ENCODE data around the gene FLAD1.

Gene FLAD1

GRCh38 chr1:155012026-155012546 is 28.9 kb downstream of the FLAD1 start:
- H3K9me3 ChIP-seq (ENCODE audit: control insufficient read depth, insufficient read depth, low read depth, low read length), result no peaks in the 10 kb centered on the region
- H3K4me3 ChIP-seq (ENCODE audit: low read depth, low read length), result no peak overlapping the region
- peaks cover 13% of the 10 kb centered on the region for H3K4me1 ChIP-seq (ENCODE audit: control insufficient read depth, insufficient read depth, low read length)
- ChIA-PET POLR2A (interaction anchor here (1.0 to 1.6 kb wide), 6 partner anchors 8 to 155 kb away, joined by 3 to 8 read pairs (median 4); partner anchors contain the start of gene PYGO2), CTCF (interaction anchor here (0.6 to 1.4 kb wide), 4 partner anchors 10 to 79 kb away, joined by 3 to 4 read pairs (median 4); partner anchors contain the start of genes LENEP, PYGO2 and ZBTB7B)
- H3K27ac ChIP-seq (ENCODE audit: extremely low read depth, low read depth, low read length), result 0 out of 2 replicates have a peak overlapping the region, but pooled peaks have one; percentile 24
- H3K36me3 ChIP-seq (ENCODE audit: control insufficient read depth in 2 of 2, insufficient read depth in 1 of 2, low read length in 2 of 2), result peaks cover 0 to 37% of the 10 kb centered on the region in 2 experiments; a peak in 1 of 3 replicates
- TF ChIP-seq ZNF658 (tag by site-specific recombination; IDR thresholded peaks at IDR 0.05) (no peak), ZNF341 (tag by site-specific recombination; IDR thresholded peaks at IDR 0.05; ENCODE audit: low read depth) (peak; percentile 57), ZNF423 (tag by site-specific recombination; IDR thresholded peaks at IDR 0.05) (peak; percentile 11; the same call in 1 of the 2 replicates), OSR2 (tag by site-specific recombination; IDR thresholded peaks at IDR 0.05) (peak; percentile 100), GLIS2 (tag by site-specific recombination; IDR thresholded peaks at IDR 0.05) (peak; percentile 30), EGR2 (tag by site-specific recombination; IDR thresholded peaks at IDR 0.05; ENCODE audit: low read depth) (peak; percentile 87), AEBP2 (tag by site-specific recombination; IDR thresholded peaks at IDR 0.05; ENCODE audit: borderline replicate concordance) (no peak), CTCF (tag by site-specific recombination; IDR thresholded peaks at IDR 0.05) (no peak), ZSCAN23 (tag by site-specific recombination; IDR thresholded peaks at IDR 0.05) (no peak), ZNF335 (tag by site-specific recombination; conservative IDR thresholded peaks at IDR 0.05) (no peak), ZBTB49 (tag by site-specific recombination; IDR thresholded peaks at IDR 0.05; ENCODE audit: low read depth) (no peak), KLF10 (tag by site-specific recombination; IDR thresholded peaks at IDR 0.05) (no peak), SP3 (tag by site-specific recombination; IDR thresholded peaks at IDR 0.05) (peak; percentile 66), SALL2 (tag by site-specific recombination; IDR thresholded peaks at IDR 0.05; ENCODE audit: borderline replicate concordance) (no peak), ZNF433 (tag by site-specific recombination; IDR thresholded peaks at IDR 0.05; ENCODE audit: low read depth) (no peak), ZNF513 (tag by site-specific recombination; IDR thresholded peaks at IDR 0.05) (no peak), ZFP37 (tag by site-specific recombination; IDR thresholded peaks at IDR 0.05) (no peak), ZNF654 (tag by site-specific recombination; IDR thresholded peaks at IDR 0.05; ENCODE audit: low read depth) (no peak), IKZF3 (tag by site-specific recombination; IDR thresholded peaks at IDR 0.05) (peak; percentile 56; the same call in 1 of the 2 replicates), BCL6B (tag by site-specific recombination; IDR thresholded peaks at IDR 0.05) (no peak), ZNF558 (tag by site-specific recombination; IDR thresholded peaks at IDR 0.05) (no peak), KLF8 (tag by site-specific recombination; IDR thresholded peaks at IDR 0.05) (no peak), ZXDB (tag by site-specific recombination; IDR thresholded peaks at IDR 0.05) (no peak), PRDM4 (tag by site-specific recombination; IDR thresholded peaks at IDR 0.05) (no peak), ZNF514 (tag by site-specific recombination; IDR thresholded peaks at IDR 0.05) (no peak), ZNF184 (tag by site-specific recombination; IDR thresholded peaks at IDR 0.05) (no peak)

All from HEK293 (cell line).